Esophagus squamous epithelium (tissue), 4 donors: ENCODE measurements around the gene EGFR.

Experiments used
- CTCF ChIP-seq, 6 experiments: fragments of 450-650 bp in 4 of 6; fragments of 200-600 bp in 2 of 6; sonication (generic) in 2 of 6; IDR thresholded peaks; one replicate each; pipeline ENCODE4 v1.5.1; 2016 to 2019; ENCODE audit warnings: antibody characterized with exemption in 6 of 6, mild to moderate bottlenecking in 4 of 6, moderate library complexity in 4 of 6
- POLR2A ChIP-seq, 4 donors: fragments of 450-650 bp; IDR thresholded peaks; one replicate each; pipeline ENCODE4 v1.6.1; 2017; ENCODE audit warnings: antibody characterized with exemption in 4 of 4, mild to moderate bottlenecking in 4 of 4, moderate library complexity in 3 of 4

- TF ChIP-seq CTCF (IDR thresholded peaks at IDR 0.05) (no peak), POLR2A (IDR thresholded peaks at IDR 0.05) (no peak)
Observed at GRCh38 chr7:55149001-55149400, 130.2 kb downstream of the EGFR start.
